ENCODE measurements around the gene R3HDM2. TPM values are rescaled to one million over a fixed set of nuclear protein-coding genes. Genes with fewer than 3 reads are reported as not detected.

Gene R3HDM2
- total RNA-seq, 1 donor from 2014 or later: 65.1 TPM

- intact Hi-C loops (cut with micrococcal nuclease): no loop called here
Observed at GRCh38 chr12:57247041-57247440, 183.8 kb downstream of the R3HDM2 start.

GRCh38 chr12:57244312-57244696 is 186.5 kb downstream of the R3HDM2 start:
- intact Hi-C loops (cut with micrococcal nuclease): no loop called here

- intact Hi-C loops (cut with micrococcal nuclease): loop anchor here (1.0 to 2.0 kb wide), 2 partner anchors 29 to 187 kb away; partner anchors contain the start of gene R3HDM2
Observed at GRCh38 chr12:57243521-57244311, 187.1 kb downstream of the R3HDM2 start.

GRCh38 chr12:57242691-57243454 is 188.0 kb downstream of the R3HDM2 start:
- intact Hi-C loops (cut with micrococcal nuclease): loop anchor here (1.0 to 2.0 kb wide), 2 partner anchors 29 to 188 kb away; partner anchors contain the start of gene R3HDM2

- intact Hi-C loops (cut with micrococcal nuclease): loop anchor here (2.0 kb wide), 1 partner anchor 188 kb away; the partner anchor contains the start of gene R3HDM2
Observed at GRCh38 chr12:57242329-57242690, 188.5 kb downstream of the R3HDM2 start.

- intact Hi-C loops (cut with micrococcal nuclease): loop anchor here (2.0 kb wide), 1 partner anchor 189 kb away; the partner anchor contains the start of gene R3HDM2
Observed at GRCh38 chr12:57241402-57242310, 189.2 kb downstream of the R3HDM2 start.

- intact Hi-C loops (cut with micrococcal nuclease): no loop called here
Observed at GRCh38 chr12:57240926-57241401, 189.9 kb downstream of the R3HDM2 start.

GRCh38 chr12:57240066-57240921 is 190.5 kb downstream of the R3HDM2 start:
- intact Hi-C loops (cut with micrococcal nuclease): no loop called here

GRCh38 chr12:57239587-57240065 is 191.2 kb downstream of the R3HDM2 start:
- intact Hi-C loops (cut with micrococcal nuclease): loop anchor here (1.0 to 2.0 kb wide), 4 partner anchors 10 to 115 kb away; partner anchors contain the start of gene SHMT2

GRCh38 chr12:57238854-57239554 is 191.8 kb downstream of the R3HDM2 start:
- intact Hi-C loops (cut with micrococcal nuclease): loop anchor here (1.0 to 2.0 kb wide), 4 partner anchors 10 to 114 kb away; partner anchors contain the start of gene SHMT2

GRCh38 chr12:57237932-57238853 is 192.7 kb downstream of the R3HDM2 start:
- intact Hi-C loops (cut with micrococcal nuclease): loop anchor here (2.0 kb wide), 1 partner anchor 113 kb away; no protein-coding TSS in a partner anchor

GRCh38 chr12:57237596-57237931 is 193.3 kb downstream of the R3HDM2 start:
- intact Hi-C loops (cut with micrococcal nuclease): no loop called here

- intact Hi-C loops (cut with micrococcal nuclease): no loop called here
Observed at GRCh38 chr12:57236925-57237595, 193.8 kb downstream of the R3HDM2 start.

- intact Hi-C loops (cut with micrococcal nuclease): no loop called here
Observed at GRCh38 chr12:57236201-57236924, 194.5 kb downstream of the R3HDM2 start.

- intact Hi-C loops (cut with micrococcal nuclease): no loop called here
Observed at GRCh38 chr12:57235728-57236131, 195.1 kb downstream of the R3HDM2 start.

GRCh38 chr12:57235017-57235727 is 195.7 kb downstream of the R3HDM2 start:
- intact Hi-C loops (cut with micrococcal nuclease): no loop called here

All from T-helper 2 cell treated with Interferon-gamma antibody and Interleukin-4, amounts not matched to agents 100 ng/mL and 5 ng/mL, for 36 hours (primary cell).